Activated CD8-positive, alpha-beta memory T cell treated with anti-CD3 and anti-CD28 coated beads for 36 hours (primary cell): Measurements from ENCODE around the gene DCUN1D2. TPM values are rescaled to one million over a fixed set of nuclear protein-coding genes. Genes with fewer than 3 reads are reported as not detected.
"Not testable (repeated sequence)": the region's sequence is repeated elsewhere in the genome, so short reads cannot be mapped to it uniquely, and the experiment has no call there.

Experiments used
- CTCF ChIA-PET: fragments of 350-600 bp; sonication (Branson Sonifier 250); formaldehyde crosslinking; loops from one replicate; lab custom pipeline; 2021; ENCODE audit warnings: antibody characterized with exemption; lab: Charles Lee
- POLR2A ChIA-PET: fragments of 350-600 bp; sonication (Branson Sonifier 250); formaldehyde crosslinking; loops from one replicate; lab custom pipeline; 2021; ENCODE audit warnings: antibody characterized with exemption; lab: Charles Lee
- total RNA-seq, 2 experiments: library from RNA; stranded (reverse); gene quantifications; one replicate each; pipeline ENCODE4 v1.2.3, GENCODE V29; 2021

DCUN1D2 gene
- total RNA-seq, 2 experiments from 2014 or later, result 13.5 to 17.3 TPM

DNA sequence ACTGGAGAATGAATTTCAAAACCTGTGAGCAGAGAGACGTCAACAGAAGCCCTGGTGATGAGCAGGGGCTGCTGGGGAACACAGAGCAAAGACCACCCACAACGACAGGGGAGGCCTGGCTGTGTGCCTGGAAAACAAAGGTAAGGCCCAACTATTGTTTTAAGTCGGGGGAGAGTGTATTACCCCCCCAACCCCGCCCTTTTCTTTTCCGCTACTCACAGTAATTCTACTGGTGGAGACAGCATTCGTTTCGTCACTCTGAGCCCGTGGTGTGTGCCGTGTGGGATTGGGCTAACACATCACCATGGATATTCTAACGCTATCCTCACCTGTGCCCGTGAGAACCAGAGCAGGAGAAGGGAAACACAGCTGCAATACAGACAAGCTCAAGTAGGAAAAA lies 18.7 kb downstream of the DCUN1D2 start:
- CTCF ChIA-PET, result no interaction called here

DNA sequence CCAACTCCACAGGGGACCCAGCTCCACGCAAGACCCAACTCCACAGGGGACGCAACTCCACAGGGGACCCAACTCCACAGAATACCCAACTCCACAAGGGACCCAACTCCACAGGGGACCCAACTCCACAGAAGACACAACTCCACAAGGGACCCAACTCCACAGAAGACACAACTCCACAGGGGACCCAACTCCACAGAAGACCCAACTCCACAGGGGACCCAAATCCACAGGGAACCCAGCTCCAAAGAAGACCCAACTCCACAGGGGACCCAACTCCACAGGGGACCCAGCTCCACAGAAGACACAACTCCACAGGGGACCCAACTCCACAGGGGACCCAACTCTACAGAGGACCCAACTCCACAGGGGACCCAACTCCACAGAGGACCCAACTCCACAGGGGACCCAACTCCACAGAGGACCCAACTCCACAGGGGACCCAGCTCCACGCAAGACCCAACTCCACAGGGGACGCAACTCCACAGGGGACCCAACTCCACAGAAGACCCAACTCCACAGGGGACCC lies 19.8 kb downstream of the DCUN1D2 start:
- POLR2A ChIA-PET, result not testable (repeated sequence)

More for the DNA sequence above, 18.7 kb downstream of the DCUN1D2 start:
- POLR2A ChIA-PET, result no interaction called here

GRCh38 chr13:113470073-113470472 lies 20.4 kb downstream of the DCUN1D2 start:
- ChIA-PET CTCF (no interaction called here), POLR2A (no interaction called here)

More for the DNA sequence above, 19.8 kb downstream of the DCUN1D2 start:
- CTCF ChIA-PET, result not testable (repeated sequence)

GRCh38 chr13:113469582-113469981 lies 20.9 kb downstream of the DCUN1D2 start:
- CTCF ChIA-PET, result no interaction called here

DNA sequence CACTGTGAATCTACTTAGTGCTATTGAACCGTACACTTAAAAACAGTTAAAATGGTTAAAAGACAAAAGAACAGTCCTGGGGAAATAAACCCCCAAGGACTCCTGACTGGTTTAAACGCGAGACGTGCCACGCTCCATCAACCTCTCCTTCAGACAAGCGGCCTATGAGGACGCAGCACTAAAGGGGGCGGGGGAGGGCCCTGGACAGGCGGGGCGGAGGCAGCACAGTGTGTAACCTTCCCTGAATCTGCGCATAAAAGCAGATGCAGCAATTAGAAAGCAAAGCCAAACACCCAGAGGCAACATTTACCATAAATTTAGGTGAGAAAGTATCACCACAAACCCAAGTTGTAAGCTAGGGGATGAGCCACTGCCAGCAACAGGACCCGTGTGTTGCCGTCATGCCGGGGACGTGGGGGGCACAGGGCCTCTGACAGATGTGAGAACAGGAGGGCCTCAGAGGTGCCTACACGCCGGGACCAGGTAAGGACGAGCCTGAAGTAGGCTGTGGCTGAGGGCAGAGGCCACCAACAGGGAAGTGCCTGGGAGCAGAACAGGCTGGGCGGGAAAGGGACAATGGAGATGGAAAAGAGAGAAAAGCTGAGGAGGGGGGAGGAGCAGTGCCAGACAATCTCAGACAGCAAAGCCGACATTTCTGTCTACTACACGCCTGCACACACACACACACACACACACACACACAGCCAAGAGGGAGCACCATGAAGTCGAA lies 21.9 kb downstream of the DCUN1D2 start:
- POLR2A ChIA-PET, result interaction anchor here (0.6 kb wide), 1 partner anchor 409 kb away, joined by 3 read pairs; no protein-coding TSS in a partner anchor

More at GRCh38 chr13:113469582-113469981, 20.9 kb downstream of the DCUN1D2 start:
- POLR2A ChIA-PET, result interaction anchor here (0.6 kb wide), 1 partner anchor 410 kb away, joined by 3 read pairs; no protein-coding TSS in a partner anchor

GRCh38 chr13:113468029-113468428 lies 22.5 kb downstream of the DCUN1D2 start:
- POLR2A ChIA-PET, result no interaction called here
- CTCF ChIA-PET, result interaction anchor here (0.7 kb wide), 1 partner anchor 162 kb away, joined by 3 read pairs; no protein-coding TSS in a partner anchor

More for the DNA sequence above, 21.9 kb downstream of the DCUN1D2 start:
- CTCF ChIA-PET, result no interaction called here

- ChIA-PET CTCF (interaction anchor here (1.0 kb wide), 1 partner anchor 15 kb away, joined by 3 read pairs; no protein-coding TSS in a partner anchor), POLR2A (no interaction called here)
These were observed 24.1 kb downstream of the DCUN1D2 start for GRCh38 chr13:113466383-113466782.

DNA sequence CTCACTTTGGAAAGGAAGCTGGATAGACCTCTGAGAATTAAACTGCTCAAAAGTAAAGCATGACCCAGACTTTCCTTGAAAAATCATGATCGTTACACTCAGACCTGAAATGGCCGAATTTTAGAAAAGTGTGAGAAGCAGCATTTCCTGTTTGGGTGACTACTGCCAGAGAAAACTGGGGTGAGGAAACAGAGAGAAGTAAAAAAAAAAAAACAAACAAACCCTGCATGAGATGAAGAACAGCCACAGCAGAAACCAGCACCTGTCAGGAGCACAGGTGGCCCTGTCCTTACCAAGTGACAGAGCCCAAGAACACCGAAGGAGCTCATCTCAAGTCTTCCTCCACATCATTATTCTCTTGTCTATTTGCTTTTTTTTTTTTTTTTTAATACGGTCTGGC lies 25.2 kb downstream of the DCUN1D2 start:
- ChIA-PET POLR2A (interaction anchor here (0.6 kb wide), 1 partner anchor 149 kb away, joined by 4 read pairs; no protein-coding TSS in a partner anchor), CTCF (no interaction called here)

DNA sequence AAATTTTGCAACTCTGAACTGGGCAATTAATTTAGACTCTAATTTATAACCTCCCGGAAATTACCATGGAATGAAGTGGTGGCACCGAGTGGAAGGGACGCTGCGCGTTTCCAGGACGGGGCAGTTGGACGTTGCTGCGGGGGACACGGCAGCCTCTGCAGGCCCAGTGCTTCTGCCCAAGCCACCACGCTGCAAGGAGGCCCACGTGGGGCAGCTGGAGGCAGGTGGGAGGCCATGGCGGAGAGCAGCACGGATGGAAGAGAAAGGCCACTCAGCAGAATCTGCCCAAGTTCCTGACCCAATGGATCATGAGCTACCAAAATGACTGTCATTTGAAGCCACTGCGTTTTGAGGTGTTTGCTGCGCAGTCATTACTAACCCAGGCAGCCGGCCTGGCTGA lies 26.0 kb downstream of the DCUN1D2 start:
- POLR2A ChIA-PET, result no interaction called here

GRCh38 chr13:113461022-113461751 lies 29.3 kb downstream of the DCUN1D2 start:
- ChIA-PET CTCF (no interaction called here), POLR2A (no interaction called here)

More for the DNA sequence above, 26.0 kb downstream of the DCUN1D2 start:
- CTCF ChIA-PET, result no interaction called here

DNA sequence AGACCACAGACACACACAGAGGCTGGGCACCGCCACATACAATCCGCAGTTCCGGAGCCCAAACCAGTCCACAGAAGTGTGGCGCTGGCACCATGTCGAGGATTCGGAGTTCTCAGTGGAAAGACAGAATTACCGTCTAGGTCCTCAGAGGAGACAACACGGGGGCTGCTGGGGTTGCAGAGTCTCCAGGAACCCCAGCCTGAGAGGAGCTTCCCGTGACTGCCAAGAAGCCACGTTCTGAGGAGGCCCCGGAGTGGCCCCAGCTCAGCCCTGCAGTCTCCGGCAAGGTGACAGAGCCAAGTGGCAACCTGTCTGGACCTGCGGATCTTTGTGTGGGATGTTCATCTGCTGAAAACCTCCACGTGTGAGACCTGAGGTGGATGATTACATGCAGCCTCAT lies 29.9 kb downstream of the DCUN1D2 start:
- ChIA-PET CTCF (no interaction called here), POLR2A (no interaction called here)

GRCh38 chr13:113460064-113460555 lies 30.4 kb downstream of the DCUN1D2 start:
- ChIA-PET CTCF (no interaction called here), POLR2A (no interaction called here)

GRCh38 chr13:113458253-113459065 lies 32.1 kb downstream of the DCUN1D2 start:
- CTCF ChIA-PET, result interaction anchor here (0.9 kb wide), 1 partner anchor 104 kb away, joined by 3 read pairs; no protein-coding TSS in a partner anchor
- POLR2A ChIA-PET, result no interaction called here

- POLR2A ChIA-PET, result interaction anchor here (0.6 kb wide), 1 partner anchor 43 kb away, joined by 3 read pairs; no protein-coding TSS in a partner anchor
- CTCF ChIA-PET, result interaction anchor here (0.9 to 1.6 kb wide), 2 partner anchors 12 to 105 kb away, joined by 3 read pairs; no protein-coding TSS in a partner anchor
These were observed 33.0 kb downstream of the DCUN1D2 start for GRCh38 chr13:113457510-113457909.

- ChIA-PET CTCF (interaction anchor here (1.6 kb wide), 1 partner anchor 11 kb away, joined by 3 read pairs; no protein-coding TSS in a partner anchor), POLR2A (no interaction called here)
These were observed 34.3 kb downstream of the DCUN1D2 start for GRCh38 chr13:113456116-113456702.

GRCh38 chr13:113455384-113455783 lies 35.1 kb downstream of the DCUN1D2 start:
- ChIA-PET POLR2A (no interaction called here), CTCF (no interaction called here)

GRCh38 chr13:113454936-113455335 lies 35.6 kb downstream of the DCUN1D2 start:
- CTCF ChIA-PET, result no interaction called here
- POLR2A ChIA-PET, result no interaction called here
